Right renal pelvis (tissue), 4 donors: Measurements from ENCODE around the gene GOLPH3L. TPM values are rescaled to one million over a fixed set of nuclear protein-coding genes. Genes with fewer than 3 reads are reported as not detected.
A peak's percentile ranks its signal among the peaks of the same experiment; 100 is the strongest.
"Not testable (repeated sequence)": the region's sequence is repeated elsewhere in the genome, so short reads cannot be mapped to it uniquely, and the experiment has no call there.

Source experiments
- DNase-seq, 4 donors: peaks; one replicate each; pipeline ENCODE4 v3.0.0-alpha.2; 2013; ENCODE audit warnings: low read depth in 4 of 4, low spot score in 3 of 4, missing footprints in 1 of 4
- polyA plus RNA-seq, 4 donors: library from polyadenylated mRNA; unstranded; fragments of 120-200 nt; gene quantifications; one replicate each; pipeline ENCODE4 v1.2.1, GENCODE V29; 2013; ENCODE audit not compliant: insufficient read length in 4 of 4

The GOLPH3L gene
- polyA plus RNA-seq, 4 donors, result 35.3 to 46.8 (median 43.3) TPM

- no peak for DNase-seq
Measured at GRCh38 chr1:150661156-150661555, 35.8 kb downstream of the GOLPH3L start.

GRCh38 chr1:150660584-150660983 lies 36.4 kb downstream of the GOLPH3L start:
- DNase-seq, result no peak

GRCh38 chr1:150657064-150657463 lies 39.9 kb downstream of the GOLPH3L start:
- DNase-seq, result not testable (repeated sequence)

- not testable (repeated sequence) for DNase-seq
Measured at GRCh38 chr1:150654635-150655034, 42.3 kb downstream of the GOLPH3L start.

GRCh38 chr1:150650193-150650592 lies 46.8 kb downstream of the GOLPH3L start:
- no peak for DNase-seq

- DNase-seq, result no peak
Measured at GRCh38 chr1:150649441-150650075, 47.4 kb downstream of the GOLPH3L start.

- no peak for DNase-seq
Measured at GRCh38 chr1:150642296-150642695, 54.7 kb downstream of the GOLPH3L start.

- DNase-seq, result not testable (repeated sequence)
Measured at GRCh38 chr1:150641126-150641815, 55.7 kb downstream of the GOLPH3L start.

GRCh38 chr1:150638430-150638829 lies 58.5 kb downstream of the GOLPH3L start:
- not testable (repeated sequence) for DNase-seq

- not testable (repeated sequence) for DNase-seq
Measured at GRCh38 chr1:150634839-150635622, 61.9 kb downstream of the GOLPH3L start.

- DNase-seq, result peak; percentile 93 to 99 (median 98)
Measured at GRCh38 chr1:150629115-150629928, 67.6 kb downstream of the GOLPH3L start, which contains the start of gene ENSA. Gene ENSA (minus strand): TSS chr1:150629612. CDS start chr1:150629470, 142 bp downstream.

- no peak for DNase-seq
Measured at GRCh38 chr1:150628766-150629114, 68.2 kb downstream of the GOLPH3L start.

- no peak for DNase-seq
Measured at GRCh38 chr1:150627826-150628410, 69.0 kb downstream of the GOLPH3L start.

- no peak for DNase-seq
Measured at GRCh38 chr1:150626150-150626549, 70.8 kb downstream of the GOLPH3L start.

- DNase-seq, result not testable (repeated sequence)
Measured at GRCh38 chr1:150624546-150624945, 72.4 kb downstream of the GOLPH3L start.

GRCh38 chr1:150624134-150624533 lies 72.8 kb downstream of the GOLPH3L start:
- not testable (repeated sequence) for DNase-seq

- DNase-seq, result no peak
Measured at GRCh38 chr1:150622303-150622975, 74.5 kb downstream of the GOLPH3L start.

- peak in 1 of 4 donors; percentile 35 for DNase-seq
Measured at GRCh38 chr1:150621497-150622302, 75.3 kb downstream of the GOLPH3L start.

GRCh38 chr1:150620919-150621318 lies 76.0 kb downstream of the GOLPH3L start:
- DNase-seq, result no peak
